AG10803 (cell line): ENCODE measurements around the gene STRN.
A peak's percentile ranks its signal among the peaks of the same experiment; 100 is the strongest.
"Not testable (repeated sequence)": the region's sequence is repeated elsewhere in the genome, so short reads cannot be mapped to it uniquely, and the experiment has no call there.

Source experiments
- DNase-seq: peaks from one replicate; pipeline ENCODE4 v3.0.0; 2010; ENCODE audit warnings: low read depth
- H3K4me3 ChIP-seq: 2 replicates; pipeline ENCODE4 v1.5.1; 2011; ENCODE audit warnings: mild to moderate bottlenecking, low read length, control low read depth
- TF ChIP-seq, protein P1 (sequence below): conservative IDR thresholded peaks from 2 replicates; pipeline ENCODE4 v1.5.1; 2011; ENCODE audit warnings: mild to moderate bottlenecking, low read length, control low read depth, inconsistent platforms

The STRN gene

DNA sequence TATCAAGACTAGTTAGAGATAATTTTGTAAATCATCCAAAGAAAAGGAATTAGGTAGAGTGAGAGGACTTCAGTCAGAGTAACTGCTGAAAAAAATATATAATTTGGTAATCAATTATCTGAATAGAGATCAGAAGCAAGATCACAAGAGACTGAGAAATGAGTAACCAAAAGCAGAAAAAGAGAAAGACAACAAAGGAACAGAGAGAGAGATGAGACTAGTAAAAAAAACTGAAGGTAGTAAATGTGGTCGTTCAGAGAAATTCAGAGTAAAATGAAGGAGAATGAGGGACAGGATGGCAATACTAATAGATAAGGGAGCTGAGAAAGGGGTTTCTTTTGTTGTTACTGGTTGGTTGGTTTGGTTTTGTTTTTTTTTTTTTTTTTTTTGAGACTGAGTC lies 16.5 kb downstream of the STRN start:
- TF ChIP-seq, protein P1, sequence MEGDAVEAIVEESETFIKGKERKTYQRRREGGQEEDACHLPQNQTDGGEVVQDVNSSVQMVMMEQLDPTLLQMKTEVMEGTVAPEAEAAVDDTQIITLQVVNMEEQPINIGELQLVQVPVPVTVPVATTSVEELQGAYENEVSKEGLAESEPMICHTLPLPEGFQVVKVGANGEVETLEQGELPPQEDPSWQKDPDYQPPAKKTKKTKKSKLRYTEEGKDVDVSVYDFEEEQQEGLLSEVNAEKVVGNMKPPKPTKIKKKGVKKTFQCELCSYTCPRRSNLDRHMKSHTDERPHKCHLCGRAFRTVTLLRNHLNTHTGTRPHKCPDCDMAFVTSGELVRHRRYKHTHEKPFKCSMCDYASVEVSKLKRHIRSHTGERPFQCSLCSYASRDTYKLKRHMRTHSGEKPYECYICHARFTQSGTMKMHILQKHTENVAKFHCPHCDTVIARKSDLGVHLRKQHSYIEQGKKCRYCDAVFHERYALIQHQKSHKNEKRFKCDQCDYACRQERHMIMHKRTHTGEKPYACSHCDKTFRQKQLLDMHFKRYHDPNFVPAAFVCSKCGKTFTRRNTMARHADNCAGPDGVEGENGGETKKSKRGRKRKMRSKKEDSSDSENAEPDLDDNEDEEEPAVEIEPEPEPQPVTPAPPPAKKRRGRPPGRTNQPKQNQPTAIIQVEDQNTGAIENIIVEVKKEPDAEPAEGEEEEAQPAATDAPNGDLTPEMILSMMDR = no peak
- DNase-seq = no peak
- H3K4me3 ChIP-seq = no peak overlapping the region

DNA sequence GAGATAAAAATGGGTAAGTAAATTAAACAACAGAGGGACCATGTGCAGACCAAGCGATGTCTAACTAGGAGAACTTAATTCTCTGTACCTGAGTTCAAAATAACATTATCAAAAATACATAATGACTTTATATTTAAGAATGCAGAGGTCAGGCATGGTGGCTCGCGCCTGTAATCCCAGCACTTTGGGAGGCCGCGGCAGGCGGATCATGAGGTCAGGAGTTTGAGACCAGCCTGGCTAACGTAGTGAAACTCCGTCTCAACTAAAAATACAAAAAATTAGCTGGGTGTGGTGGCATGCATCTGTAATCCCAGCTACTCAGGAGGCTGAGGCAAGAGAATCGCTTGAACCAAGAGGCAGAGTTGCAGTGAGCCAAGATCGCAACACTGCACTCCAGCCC lies 21.1 kb downstream of the STRN start:
- not testable (repeated sequence) for DNase-seq, H3K4me3 ChIP-seq

DNA sequence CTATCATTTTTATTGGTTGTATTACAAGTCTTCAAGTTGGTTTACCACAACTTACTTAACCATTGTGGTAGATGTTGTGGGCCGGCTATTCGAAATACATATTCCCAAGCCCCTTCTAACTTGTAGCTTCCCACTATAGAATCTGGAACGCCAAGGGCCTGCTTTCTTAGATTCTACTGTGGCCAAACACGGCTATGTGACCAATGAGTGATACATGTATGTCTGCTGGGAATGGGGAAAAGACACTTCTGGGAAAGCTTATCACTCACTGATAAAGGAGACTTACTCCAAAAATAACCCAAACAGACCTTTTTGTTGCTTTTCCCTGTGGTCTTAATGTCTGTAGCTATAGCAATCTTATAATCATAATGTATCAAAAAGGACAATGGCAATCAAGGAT lies 24.5 kb downstream of the STRN start:
- no peak for DNase-seq
- TF ChIP-seq, protein P1 = no peak
- no peak overlapping the region for H3K4me3 ChIP-seq

GRCh38 chr2:36936526-36936925 lies 29.8 kb downstream of the STRN start:
- not testable (repeated sequence) for DNase-seq, H3K4me3 ChIP-seq

DNA sequence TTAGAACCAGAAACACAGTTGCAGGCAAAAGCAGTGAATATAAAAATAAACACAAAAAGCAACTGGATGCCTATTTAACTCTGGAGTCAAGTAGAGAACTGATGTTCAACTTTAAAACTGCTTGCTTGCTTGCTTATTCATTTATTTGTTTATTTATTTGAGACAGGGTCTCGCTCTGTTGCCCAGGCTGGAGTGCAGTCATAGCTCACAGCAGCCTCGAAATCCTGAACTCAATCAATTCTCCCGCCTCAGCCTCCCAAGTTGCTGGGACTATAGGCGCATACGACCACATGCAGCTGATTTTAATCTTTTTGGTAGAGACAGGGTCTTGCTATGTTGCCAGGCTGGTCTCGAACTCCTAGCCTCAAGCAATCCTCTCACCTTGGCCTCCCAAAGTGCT lies 34.6 kb downstream of the STRN start:
- H3K4me3 ChIP-seq, DNase-seq: not testable (repeated sequence)

- H3K4me3 ChIP-seq = not testable (repeated sequence)
These were observed 35.4 kb downstream of the STRN start for GRCh38 chr2:36930787-36931410.

GRCh38 chr2:36926175-36927132 lies 39.9 kb downstream of the STRN start:
- DNase-seq = peak; percentile 17
- not testable (repeated sequence) for H3K4me3 ChIP-seq

More at GRCh38 chr2:36930787-36931410, 35.4 kb downstream of the STRN start:
- DNase-seq = peak; percentile 80

- DNase-seq, H3K4me3 ChIP-seq: not testable (repeated sequence)
These were observed 43.7 kb downstream of the STRN start for GRCh38 chr2:36922629-36923028.

DNA sequence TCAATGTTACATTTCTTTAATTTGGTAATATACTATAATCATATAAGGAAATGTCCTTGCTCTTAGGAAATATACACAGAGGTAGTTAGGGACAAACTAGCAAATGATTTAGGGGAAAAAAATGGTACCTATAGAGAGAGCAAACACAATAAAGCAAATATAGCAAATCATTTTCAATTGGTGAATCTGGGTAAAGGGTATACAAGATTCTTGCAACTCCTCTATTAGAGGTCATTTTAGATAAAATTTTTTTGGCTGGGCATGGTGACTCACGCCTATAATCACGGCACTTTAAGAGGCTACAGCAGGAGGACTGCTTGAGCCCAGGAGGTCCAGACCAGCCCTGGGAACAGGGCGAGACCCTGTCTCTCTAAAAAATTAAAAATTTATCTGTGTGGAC lies 44.4 kb downstream of the STRN start:
- H3K4me3 ChIP-seq = no peak overlapping the region
- TF ChIP-seq, protein P1 = no peak
- no peak for DNase-seq

DNA sequence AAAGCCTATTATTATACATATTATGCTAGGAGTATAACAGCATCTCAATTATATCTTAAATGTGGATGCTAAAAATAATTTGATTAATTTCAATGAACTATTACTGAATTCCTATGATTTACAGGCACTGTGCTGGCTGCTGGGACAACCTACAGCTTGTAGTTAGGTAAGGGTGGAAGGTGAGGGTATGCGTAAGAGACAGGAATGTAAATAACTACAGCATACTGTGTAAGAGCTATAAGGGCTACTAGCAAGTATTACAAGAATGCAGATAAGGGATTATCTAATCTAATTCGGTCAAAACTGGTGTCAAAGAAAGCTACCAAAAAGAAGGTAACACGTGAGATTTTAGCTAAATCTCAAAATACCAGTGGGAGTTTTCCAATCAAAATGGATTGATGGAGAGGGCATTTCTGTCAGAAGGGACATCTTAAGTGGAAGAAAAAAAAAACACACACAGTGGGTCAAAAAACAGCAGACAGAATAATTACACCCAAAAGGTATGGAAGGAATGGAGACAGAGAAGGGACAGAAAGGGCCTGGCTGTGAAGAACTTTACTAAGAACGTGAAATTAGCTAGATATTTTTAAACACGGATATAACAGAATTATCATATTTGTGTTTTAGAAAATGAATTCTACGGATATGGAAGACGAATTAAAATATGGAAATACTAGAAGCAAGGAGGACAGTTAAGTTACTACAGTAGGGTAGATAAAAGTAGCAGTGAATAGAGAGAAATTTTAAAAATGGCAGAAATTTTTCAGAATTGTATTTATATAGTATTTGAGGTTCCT lies 47.1 kb downstream of the STRN start:
- TF ChIP-seq, protein P1 = no peak
- H3K4me3 ChIP-seq = no peak overlapping the region
- no peak for DNase-seq
